ENCODE measurements around the gene SALL2.

SALL2 gene

DNA sequence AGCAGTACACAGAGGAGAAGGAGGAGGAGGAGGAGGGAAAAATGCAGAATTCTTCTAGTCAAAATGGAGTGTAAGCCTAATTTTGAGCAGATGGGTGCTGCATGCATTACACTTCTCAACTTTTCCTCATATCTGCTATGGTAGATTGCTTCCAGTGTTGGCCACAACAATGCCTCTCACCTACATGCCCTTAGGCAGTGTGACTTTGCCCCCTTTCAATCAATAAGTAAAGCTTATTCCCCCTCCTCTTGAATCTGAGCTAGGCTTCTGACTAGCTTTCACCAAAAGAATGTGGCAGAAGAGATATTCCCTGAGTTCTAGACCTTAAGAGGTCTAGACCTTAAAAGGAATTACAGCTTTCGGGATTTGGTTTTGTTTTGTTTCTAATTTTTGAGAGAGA, 11.8 kb downstream of the SALL2 start:
- no peaks in the 10 kb centered on the region for H3K9me3 ChIP-seq
- H3K36me3 ChIP-seq: no peaks in the 10 kb centered on the region
- TF ChIP-seq, protein P1, sequence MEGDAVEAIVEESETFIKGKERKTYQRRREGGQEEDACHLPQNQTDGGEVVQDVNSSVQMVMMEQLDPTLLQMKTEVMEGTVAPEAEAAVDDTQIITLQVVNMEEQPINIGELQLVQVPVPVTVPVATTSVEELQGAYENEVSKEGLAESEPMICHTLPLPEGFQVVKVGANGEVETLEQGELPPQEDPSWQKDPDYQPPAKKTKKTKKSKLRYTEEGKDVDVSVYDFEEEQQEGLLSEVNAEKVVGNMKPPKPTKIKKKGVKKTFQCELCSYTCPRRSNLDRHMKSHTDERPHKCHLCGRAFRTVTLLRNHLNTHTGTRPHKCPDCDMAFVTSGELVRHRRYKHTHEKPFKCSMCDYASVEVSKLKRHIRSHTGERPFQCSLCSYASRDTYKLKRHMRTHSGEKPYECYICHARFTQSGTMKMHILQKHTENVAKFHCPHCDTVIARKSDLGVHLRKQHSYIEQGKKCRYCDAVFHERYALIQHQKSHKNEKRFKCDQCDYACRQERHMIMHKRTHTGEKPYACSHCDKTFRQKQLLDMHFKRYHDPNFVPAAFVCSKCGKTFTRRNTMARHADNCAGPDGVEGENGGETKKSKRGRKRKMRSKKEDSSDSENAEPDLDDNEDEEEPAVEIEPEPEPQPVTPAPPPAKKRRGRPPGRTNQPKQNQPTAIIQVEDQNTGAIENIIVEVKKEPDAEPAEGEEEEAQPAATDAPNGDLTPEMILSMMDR (IDR thresholded peaks at IDR 0.05; ENCODE audit: low read depth, low read length): no peak
- no peak for DNase-seq
- no peak overlapping the region for H3K4me3 ChIP-seq (ENCODE audit: low read depth, low read length)
- H3K4me1 ChIP-seq: no peaks in the 10 kb centered on the region
- H3K27me3 ChIP-seq: no peaks in the 10 kb centered on the region; the same call in 1 of the 2 replicates

GRCh38 chr14:21510735-21511657, 15.2 kb downstream of the SALL2 start, which contains the start of gene METTL3:
Gene METTL3 (minus strand): TSS chr14:21511340. CDS start chr14:21511223, 117 bp downstream.
- H3K36me3 ChIP-seq: peaks cover 26% of the 10 kb centered on the region
- no peaks in the 10 kb centered on the region; the same call in 1 of the 2 replicates for H3K27me3 ChIP-seq
- H3K4me3 ChIP-seq (ENCODE audit: low read depth, low read length): peak within 1 kb of the TSS; percentile 98
- peak; percentile 95 for DNase-seq
- TF ChIP-seq, protein P1 (IDR thresholded peaks at IDR 0.05; ENCODE audit: low read depth, low read length): no peak
- no peaks in the 10 kb centered on the region for H3K4me1 ChIP-seq
- H3K9me3 ChIP-seq: no peaks in the 10 kb centered on the region

- peaks cover 26% of the 10 kb centered on the region for H3K36me3 ChIP-seq
- H3K4me3 ChIP-seq (ENCODE audit: low read depth, low read length): peak overlapping the region; percentile 98
- no peak for DNase-seq
- H3K4me1 ChIP-seq: no peaks in the 10 kb centered on the region
- H3K27me3 ChIP-seq: no peaks in the 10 kb centered on the region
- TF ChIP-seq, protein P1 (IDR thresholded peaks at IDR 0.05; ENCODE audit: low read depth, low read length): no peak
- no peaks in the 10 kb centered on the region for H3K9me3 ChIP-seq
These were observed 16.6 kb downstream of the SALL2 start for GRCh38 chr14:21509432-21510143.

DNA sequence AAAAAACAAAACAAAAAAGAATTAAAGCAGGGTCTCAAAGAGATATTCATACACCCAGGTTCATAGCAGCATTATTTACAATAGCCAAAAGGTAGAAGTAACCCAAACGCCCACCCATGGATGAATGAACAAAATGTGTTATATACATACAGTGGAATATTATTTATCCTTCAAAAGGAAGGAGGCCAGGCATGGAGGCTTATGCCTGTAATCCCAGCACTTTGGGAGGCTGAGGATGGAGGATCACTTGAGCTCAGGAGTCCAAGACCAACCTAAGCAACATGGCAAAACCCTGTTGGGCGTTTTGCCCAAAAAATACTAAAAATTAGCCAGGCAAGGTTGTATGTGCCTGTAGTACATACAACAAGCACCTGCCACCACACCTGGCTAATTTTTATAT, 19.6 kb downstream of the SALL2 start:
- no peak for DNase-seq

GRCh38 chr14:21505012-21505553, 21.1 kb downstream of the SALL2 start:
- Histone ChIP-seq H3K36me3 (peaks cover 62% of the 10 kb centered on the region), H3K4me1 (no peaks in the 10 kb centered on the region; the same call in 1 of the 2 replicates), H3K9me3 (no peaks in the 10 kb centered on the region), H3K27me3 (no peaks in the 10 kb centered on the region), H3K4me3 (ENCODE audit: low read depth, low read length) (no peak overlapping the region)
- DNase-seq: no peak
- TF ChIP-seq, protein P1 (IDR thresholded peaks at IDR 0.05; ENCODE audit: low read depth, low read length): no peak

More for the DNA sequence above, 19.6 kb downstream of the SALL2 start:
- Histone ChIP-seq H3K4me3 (ENCODE audit: low read depth, low read length) (no peak overlapping the region), H3K36me3 (peaks cover 48% of the 10 kb centered on the region), H3K9me3 (no peaks in the 10 kb centered on the region), H3K27me3 (no peaks in the 10 kb centered on the region), H3K4me1 (no peaks in the 10 kb centered on the region; the same call in 1 of the 2 replicates)
- TF ChIP-seq, protein P1 (IDR thresholded peaks at IDR 0.05; ENCODE audit: low read depth, low read length): no peak
